Measurements from ENCODE around the gene MYH7.

GRCh38 chr14:23438101-23438971, 2.9 kb upstream of the MYH7 start:
- no peak for TF ChIP-seq POLR2A (IDR thresholded peaks at IDR 0.05; ENCODE audit: low read depth, low read length)
- TF ChIP-seq TAF1 (IDR thresholded peaks at IDR 0.05; ENCODE audit: low read depth, low read length): no peak
- TF ChIP-seq POLR2AphosphoS5 (IDR thresholded peaks at IDR 0.05; ENCODE audit: low read depth, low read length): no peak
- no peak for TF ChIP-seq POU2F2 (IDR thresholded peaks at IDR 0.05; ENCODE audit: low read depth, low read length)
- no peak for TF ChIP-seq PAX5 (IDR thresholded peaks at IDR 0.05; ENCODE audit: insufficient read depth, low read length, severe bottlenecking)
- TF ChIP-seq SPI1 (IDR thresholded peaks at IDR 0.05; ENCODE audit: low read depth, low read length): no peak
